GM21526 (cell line): Measurements from ENCODE around the gene FGFRL1.

Experiments used
- ATAC-seq: cut with Tn5 transposase; IDR thresholded peaks from one replicate; pipeline ENCODE4 v1.9.1; 2021; ENCODE audit warnings: moderate library complexity; ENCODE audit not compliant: unreplicated experiment, low FRiP score

FGFRL1 gene

GRCh38 chr4:1004557-1005485, 6.6 kb upstream of the FGFRL1 start:
- ATAC-seq: no peak

- ATAC-seq: no peak
Measured at GRCh38 chr4:1006856-1007255, 4.6 kb upstream of the FGFRL1 start.

GRCh38 chr4:1008840-1009541, 2.4 kb upstream of the FGFRL1 start:
- ATAC-seq: no peak

GRCh38 chr4:1009542-1010394, 1.7 kb upstream of the FGFRL1 start:
- no peak for ATAC-seq

GRCh38 chr4:1010395-1011021, 918 bp upstream of the FGFRL1 start:
- ATAC-seq: no peak

- no peak for ATAC-seq
Measured at GRCh38 chr4:1011666-1012033, 224 bp downstream of the FGFRL1 start.

GRCh38 chr4:1012034-1012739, 761 bp downstream of the FGFRL1 start:
- ATAC-seq: no peak

- no peak for ATAC-seq
Measured at GRCh38 chr4:1013225-1014073, 2.0 kb downstream of the FGFRL1 start.

- ATAC-seq: no peak
Measured at GRCh38 chr4:1014291-1015167, 3.1 kb downstream of the FGFRL1 start.

- no peak for ATAC-seq
Measured at GRCh38 chr4:1015179-1015578, 3.8 kb downstream of the FGFRL1 start.

- no peak for ATAC-seq
Measured at GRCh38 chr4:1015746-1016145, 4.3 kb downstream of the FGFRL1 start.

GRCh38 chr4:1017211-1017610, 5.8 kb downstream of the FGFRL1 start:
- ATAC-seq: no peak

GRCh38 chr4:1017706-1018105, 6.3 kb downstream of the FGFRL1 start:
- no peak for ATAC-seq

- ATAC-seq: no peak
Measured at GRCh38 chr4:1018147-1019020, 7.0 kb downstream of the FGFRL1 start.

- ATAC-seq: no peak
Measured at GRCh38 chr4:1019320-1019719, 7.9 kb downstream of the FGFRL1 start.

- ATAC-seq: no peak
Measured at GRCh38 chr4:1019729-1020470, 8.5 kb downstream of the FGFRL1 start.
